ENCODE results near the gene ST6GALNAC2. TPM values are rescaled to one million over a fixed set of nuclear protein-coding genes. Genes with fewer than 3 reads are reported as not detected.

The ST6GALNAC2 gene
- total RNA-seq, 1 donor from 2014 or later: 0.32 TPM

- H3K27me3 Mint-ChIP-seq (ENCODE audit: unreplicated experiment): peaks cover 7% of the 10 kb centered on the region
- no peak for TF ChIP-seq CTCF (IDR thresholded peaks at IDR 0.05; ENCODE audit: partially characterized antibody, unreplicated experiment)
- DNase-seq: no peak
- H3K36me3 Mint-ChIP-seq (ENCODE audit: unreplicated experiment): no peaks in the 10 kb centered on the region
- peaks cover 3% of the 10 kb centered on the region for H3K4me1 Mint-ChIP-seq (ENCODE audit: low read depth, unreplicated experiment)
- no peak overlapping the region for H3K4me3 Mint-ChIP-seq (ENCODE audit: unreplicated experiment)
- no peak overlapping the region for H3K27ac Mint-ChIP-seq (ENCODE audit: unreplicated experiment)
- peaks cover 3% of the 10 kb centered on the region for H3K9me3 Mint-ChIP-seq (ENCODE audit: unreplicated experiment)
Measured at GRCh38 chr17:76569607-76570279, 15.9 kb downstream of the ST6GALNAC2 start.

- DNase-seq: no peak
- Mint-ChIP-seq H3K27me3 (ENCODE audit: unreplicated experiment) (peaks cover 7% of the 10 kb centered on the region), H3K4me3 (ENCODE audit: unreplicated experiment) (no peak overlapping the region), H3K4me1 (ENCODE audit: low read depth, unreplicated experiment) (peaks cover 3% of the 10 kb centered on the region), H3K36me3 (ENCODE audit: unreplicated experiment) (no peaks in the 10 kb centered on the region), H3K27ac (ENCODE audit: unreplicated experiment) (no peak overlapping the region), H3K9me3 (ENCODE audit: unreplicated experiment) (peaks cover 3% of the 10 kb centered on the region)
- TF ChIP-seq CTCF (IDR thresholded peaks at IDR 0.05; ENCODE audit: partially characterized antibody, unreplicated experiment): no peak
Measured at GRCh38 chr17:76568811-76569221, 16.8 kb downstream of the ST6GALNAC2 start.

- no peaks in the 10 kb centered on the region for H3K36me3 Mint-ChIP-seq (ENCODE audit: unreplicated experiment)
- H3K9me3 Mint-ChIP-seq (ENCODE audit: unreplicated experiment): peaks cover 4% of the 10 kb centered on the region
- H3K4me1 Mint-ChIP-seq (ENCODE audit: low read depth, unreplicated experiment): peaks cover 3% of the 10 kb centered on the region
- no peak overlapping the region for H3K27ac Mint-ChIP-seq (ENCODE audit: unreplicated experiment)
- H3K27me3 Mint-ChIP-seq (ENCODE audit: unreplicated experiment): peaks cover 8% of the 10 kb centered on the region
- no peak for DNase-seq
- no peak for TF ChIP-seq CTCF (IDR thresholded peaks at IDR 0.05; ENCODE audit: partially characterized antibody, unreplicated experiment)
- no peak overlapping the region for H3K4me3 Mint-ChIP-seq (ENCODE audit: unreplicated experiment)
Measured at GRCh38 chr17:76567634-76568432, 17.8 kb downstream of the ST6GALNAC2 start.

- Mint-ChIP-seq H3K4me3 (ENCODE audit: unreplicated experiment) (no peak overlapping the region), H3K27ac (ENCODE audit: unreplicated experiment) (no peak overlapping the region), H3K4me1 (ENCODE audit: low read depth, unreplicated experiment) (peaks cover 4% of the 10 kb centered on the region), H3K27me3 (ENCODE audit: unreplicated experiment) (peaks cover 10% of the 10 kb centered on the region), H3K9me3 (ENCODE audit: unreplicated experiment) (peaks cover 6% of the 10 kb centered on the region), H3K36me3 (ENCODE audit: unreplicated experiment) (no peaks in the 10 kb centered on the region)
- no peak for DNase-seq
- no peak for TF ChIP-seq CTCF (IDR thresholded peaks at IDR 0.05; ENCODE audit: partially characterized antibody, unreplicated experiment)
Measured at GRCh38 chr17:76566988-76567431, 18.6 kb downstream of the ST6GALNAC2 start.

GRCh38 chr17:76566613-76566943, 19.1 kb downstream of the ST6GALNAC2 start:
- Mint-ChIP-seq H3K27me3 (ENCODE audit: unreplicated experiment) (peaks cover 10% of the 10 kb centered on the region), H3K4me3 (ENCODE audit: unreplicated experiment) (no peak overlapping the region), H3K36me3 (ENCODE audit: unreplicated experiment) (no peaks in the 10 kb centered on the region), H3K27ac (ENCODE audit: unreplicated experiment) (no peak overlapping the region), H3K9me3 (ENCODE audit: unreplicated experiment) (peaks cover 6% of the 10 kb centered on the region), H3K4me1 (ENCODE audit: low read depth, unreplicated experiment) (peaks cover 4% of the 10 kb centered on the region)
- TF ChIP-seq CTCF (IDR thresholded peaks at IDR 0.05; ENCODE audit: partially characterized antibody, unreplicated experiment): no peak
- DNase-seq: no peak

Measured in glutamatergic neuron (in vitro differentiated cells).